ENCODE data around the gene MED4. TPM values are rescaled to one million over a fixed set of nuclear protein-coding genes. Genes with fewer than 3 reads are reported as not detected.

Gene MED4
- total and polyA plus RNA-seq, 2 experiments from 2014 or later = 31.9 to 66.1 TPM

DNA sequence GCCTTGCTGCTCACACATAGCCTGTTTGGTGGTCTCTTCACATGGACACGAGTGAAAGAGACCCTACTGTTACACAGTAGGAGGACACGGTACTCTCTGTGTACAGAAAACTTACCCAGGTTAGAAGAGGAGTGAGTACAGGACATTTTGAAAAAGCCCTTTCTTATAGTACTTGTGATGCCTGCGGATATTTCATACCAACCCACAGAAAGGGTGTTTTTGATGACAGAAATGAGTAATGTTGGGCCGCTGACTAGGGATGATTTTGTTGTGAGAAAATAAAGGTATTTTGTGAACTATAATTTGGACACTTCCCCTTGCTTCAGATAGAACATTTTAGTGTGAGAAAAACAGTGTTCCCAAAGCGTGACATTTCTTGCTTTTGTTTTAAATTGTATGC, 39.2 kb downstream of the MED4 start:
- Histone ChIP-seq H4K20me1 (ENCODE audit: insufficient read depth) (no peaks in the 10 kb centered on the region), H3K36me3 (ENCODE audit: low read depth) (peaks cover 7% of the 10 kb centered on the region; the same call in 1 of the 2 replicates), H3K4me3 (no peak overlapping the region), H3F3A (ENCODE audit: insufficient read depth) (no peaks in the 10 kb centered on the region), H3K27me3 (replicated peaks; ENCODE audit: insufficient read depth) (no peaks in the 10 kb centered on the region), H2AFZ (no peak overlapping the region), H3K79me2 (ENCODE audit: insufficient read depth) (no peaks in the 10 kb centered on the region), H3K9ac (no peak overlapping the region), H3K4me1 (ENCODE audit: insufficient read depth) (no peaks in the 10 kb centered on the region), H3K9me2 (ENCODE audit: insufficient read depth) (no peaks in the 10 kb centered on the region), H3K27ac (no peak overlapping the region), H3K9me3 (ENCODE audit: low read depth) (no peaks in the 10 kb centered on the region), H3K4me2 (ENCODE audit: unreplicated experiment) (no peak overlapping the region)
- TF ChIP-seq EZH2phosphoT487 (IDR thresholded peaks at IDR 0.05; ENCODE audit: insufficient read depth, low read depth) = no peak
- TF ChIP-seq EZH2 (IDR thresholded peaks at IDR 0.05; ENCODE audit: insufficient read depth, poor library complexity, severe bottlenecking) = no peak
- 93 to 99% methylated on average over 5 of the region's 5 CpGs for WGBS, 2 experiments (ENCODE audit: low coverage in 1 of 2, low lambda C conversion rate in 2 of 2, missing lambda C conversion rate in 2 of 2)
- in situ Hi-C loops (cut with MboI) = no loop called here
- no peak for DNase-seq

GRCh38 chr13:48054601-48055000, 40.3 kb downstream of the MED4 start:
- H3K9me3 ChIP-seq (ENCODE audit: low read depth) = no peaks in the 10 kb centered on the region
- H3K36me3 ChIP-seq (ENCODE audit: low read depth) = peaks cover 7% of the 10 kb centered on the region; the same call in 1 of the 2 replicates
- no peaks in the 10 kb centered on the region for H4K20me1 ChIP-seq (ENCODE audit: insufficient read depth)
- in situ Hi-C loops (cut with MboI) = no loop called here
- H3K4me3 ChIP-seq = no peak overlapping the region
- no peak for DNase-seq
- H3K9ac ChIP-seq = no peak overlapping the region
- no peak overlapping the region for H3K27ac ChIP-seq
- H3F3A ChIP-seq (ENCODE audit: insufficient read depth) = no peaks in the 10 kb centered on the region
- H3K27me3 ChIP-seq (replicated peaks; ENCODE audit: insufficient read depth) = no peaks in the 10 kb centered on the region
- H3K4me2 ChIP-seq (ENCODE audit: unreplicated experiment) = no peak overlapping the region
- WGBS, 2 experiments (ENCODE audit: low coverage in 1 of 2, low lambda C conversion rate in 2 of 2, missing lambda C conversion rate in 2 of 2) = 90% methylated on average over 6 of the region's 6 CpGs
- no peaks in the 10 kb centered on the region for H3K79me2 ChIP-seq (ENCODE audit: insufficient read depth)
- H3K9me2 ChIP-seq (ENCODE audit: insufficient read depth) = no peaks in the 10 kb centered on the region
- H3K4me1 ChIP-seq (ENCODE audit: insufficient read depth) = no peaks in the 10 kb centered on the region
- no peak for TF ChIP-seq EZH2 (IDR thresholded peaks at IDR 0.05; ENCODE audit: insufficient read depth, poor library complexity, severe bottlenecking)
- TF ChIP-seq EZH2phosphoT487 (IDR thresholded peaks at IDR 0.05; ENCODE audit: insufficient read depth, low read depth) = no peak
- H2AFZ ChIP-seq = no peak overlapping the region

DNA sequence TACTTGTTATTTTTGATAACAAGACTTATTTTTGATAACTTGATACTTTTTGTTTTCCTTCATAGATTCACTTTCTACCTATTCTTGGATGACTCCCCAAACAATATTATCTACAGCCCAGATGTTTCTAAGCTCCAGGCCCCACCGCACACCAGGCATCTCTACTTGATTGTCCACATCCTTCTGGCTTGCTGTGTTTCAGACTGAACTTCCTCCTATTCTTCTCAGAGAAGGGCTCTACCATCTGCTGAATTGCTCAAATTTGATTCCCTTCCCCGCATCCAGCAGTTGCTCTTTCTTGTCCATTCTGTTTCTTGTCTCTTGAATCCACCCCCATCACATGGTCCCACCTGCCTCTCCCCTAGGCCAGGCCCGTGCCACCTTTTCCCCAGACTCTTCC, 44.4 kb downstream of the MED4 start:
- Histone ChIP-seq H2AFZ (no peak overlapping the region), H3K4me2 (ENCODE audit: unreplicated experiment) (no peak overlapping the region), H3K4me3 (no peak overlapping the region), H3K27ac (no peak overlapping the region), H3K79me2 (ENCODE audit: insufficient read depth) (no peaks in the 10 kb centered on the region), H3K4me1 (ENCODE audit: insufficient read depth) (no peaks in the 10 kb centered on the region), H4K20me1 (ENCODE audit: insufficient read depth) (no peaks in the 10 kb centered on the region), H3K9ac (no peak overlapping the region), H3K36me3 (ENCODE audit: low read depth) (peaks cover 11% of the 10 kb centered on the region; the same call in 1 of the 2 replicates), H3K9me3 (ENCODE audit: low read depth) (no peaks in the 10 kb centered on the region), H3K9me2 (ENCODE audit: insufficient read depth) (no peaks in the 10 kb centered on the region), H3K27me3 (replicated peaks; ENCODE audit: insufficient read depth) (no peaks in the 10 kb centered on the region), H3F3A (ENCODE audit: insufficient read depth) (peaks cover under 1% of the 10 kb centered on the region; the same call in 1 of the 2 replicates)
- WGBS, 2 experiments (ENCODE audit: low coverage in 1 of 2, low lambda C conversion rate in 2 of 2, missing lambda C conversion rate in 2 of 2) = 83 to 90% methylated on average over 3 of the region's 3 CpGs
- TF ChIP-seq EZH2 (IDR thresholded peaks at IDR 0.05; ENCODE audit: insufficient read depth, poor library complexity, severe bottlenecking) (no peak), EZH2phosphoT487 (IDR thresholded peaks at IDR 0.05; ENCODE audit: insufficient read depth, low read depth) (no peak)
- no peak for DNase-seq
- in situ Hi-C loops (cut with MboI) = no loop called here

- peak overlapping the region; percentile 66 for H2AFZ ChIP-seq
- peak; percentile 77 for DNase-seq
- TF ChIP-seq EZH2phosphoT487 (IDR thresholded peaks at IDR 0.05; ENCODE audit: insufficient read depth, low read depth) (no peak), EZH2 (IDR thresholded peaks at IDR 0.05; ENCODE audit: insufficient read depth, poor library complexity, severe bottlenecking) (no peak)
- H3K36me3 ChIP-seq (ENCODE audit: low read depth) = 0 out of 2 replicates have a peak, but pooled peaks cover 6% of the 10 kb centered on the region
- H3K4me2 ChIP-seq (ENCODE audit: unreplicated experiment) = peak overlapping the region; percentile 80
- in situ Hi-C loops (cut with MboI) = no loop called here
- peak overlapping the region; percentile 46 for H3K27ac ChIP-seq
- peak overlapping the region; percentile 21; the same call in 1 of the 2 replicates for H3K9ac ChIP-seq
- no peaks in the 10 kb centered on the region for H3K27me3 ChIP-seq (replicated peaks; ENCODE audit: insufficient read depth)
- no peaks in the 10 kb centered on the region for H4K20me1 ChIP-seq (ENCODE audit: insufficient read depth)
- H3K4me1 ChIP-seq (ENCODE audit: insufficient read depth) = peaks cover 23% of the 10 kb centered on the region
- H3F3A ChIP-seq (ENCODE audit: insufficient read depth) = peaks cover 28% of the 10 kb centered on the region
- H3K4me3 ChIP-seq = peak overlapping the region; percentile 57
- H3K9me2 ChIP-seq (ENCODE audit: insufficient read depth) = no peaks in the 10 kb centered on the region
- no peaks in the 10 kb centered on the region for H3K9me3 ChIP-seq (ENCODE audit: low read depth)
- peaks cover 16% of the 10 kb centered on the region for H3K79me2 ChIP-seq (ENCODE audit: insufficient read depth)
Observed at GRCh38 chr13:48043789-48044503, 51.0 kb downstream of the MED4 start.

Data from GM23248 (cell line).